Fibroblast of lung (primary cell): Measurements from ENCODE around the gene FAM72A. TPM values are rescaled to one million over a fixed set of nuclear protein-coding genes. Genes with fewer than 3 reads are reported as not detected.
"Not testable (repeated sequence)": the region's sequence is repeated elsewhere in the genome, so short reads cannot be mapped to it uniquely, and the experiment has no call there.

Experiments
- DNase-seq, 2 donors: peaks; one replicate each; pipeline versions ENCODE4 v3.0.0 to v3.0.0-alpha.2; 2010; ENCODE audit warnings: low read depth in 2 of 2
- H2AFZ ChIP-seq: 2 replicates; pipeline ENCODE4 v1.5.1; 2012; ENCODE audit warnings: low read length, control low read depth, inconsistent platforms
- H3K27ac ChIP-seq: 2 replicates; pipeline ENCODE4 v1.5.1; 2011; ENCODE audit warnings: low read length, control low read depth; ENCODE audit not compliant: insufficient read depth
- H3K27me3 ChIP-seq: 2 replicates; pipeline ENCODE4 v1.5.1; 2011; ENCODE audit warnings: mild to moderate bottlenecking, low read length; ENCODE audit not compliant: control insufficient read depth, insufficient read depth
- H3K36me3 ChIP-seq: 2 replicates; pipeline ENCODE4 v1.5.1; 2011; ENCODE audit warnings: low read length; ENCODE audit not compliant: control insufficient read depth, insufficient read depth
- H3K4me1 ChIP-seq: 2 replicates; pipeline ENCODE4 v1.5.1; 2011; ENCODE audit warnings: low read length; ENCODE audit not compliant: control insufficient read depth, insufficient read depth; ENCODE audit errors: extremely low read depth
- H3K4me2 ChIP-seq: 2 replicates; pipeline ENCODE4 v1.5.1; 2011; ENCODE audit warnings: low read length, control low read depth; ENCODE audit not compliant: insufficient read depth; ENCODE audit errors: extremely low read depth
- H3K4me3 ChIP-seq, 4 experiments: fragments of 200-600 bp in 1 of 4; sonication (generic) in 1 of 4; replicated peaks in 1 of 4; 2 replicates each; pipeline ENCODE4 v1.5.1; 2011 to 2016; ENCODE audit warnings: low read length in 4 of 4, low read depth in 3 of 4, mild to moderate bottlenecking in 3 of 4, control low read depth in 2 of 4, inconsistent platforms in 1 of 4, mixed read lengths in 1 of 4; ENCODE audit not compliant: insufficient read depth in 1 of 4; ENCODE audit errors: control extremely low read depth in 1 of 4
- H3K79me2 ChIP-seq: 2 replicates; pipeline ENCODE4 v1.5.1; 2012; ENCODE audit warnings: mild to moderate bottlenecking, low read length, inconsistent platforms; ENCODE audit not compliant: control insufficient read depth, insufficient read depth
- H3K9ac ChIP-seq: 2 replicates; pipeline ENCODE4 v1.5.1; 2011; ENCODE audit warnings: mild to moderate bottlenecking, low read length, control low read depth; ENCODE audit not compliant: insufficient read depth
- H3K9me3 ChIP-seq: 2 replicates; pipeline ENCODE4 v1.5.1; 2012; ENCODE audit warnings: low read depth, low read length; ENCODE audit not compliant: control insufficient read depth, insufficient read depth
- H4K20me1 ChIP-seq: 2 replicates; pipeline ENCODE4 v1.5.1; 2011; ENCODE audit warnings: low read length; ENCODE audit not compliant: control insufficient read depth, insufficient read depth; ENCODE audit errors: extremely low read depth
- polyA plus RNA-seq, 2 donors: library from polyadenylated mRNA; depleted of rRNA in 1 of 2; stranded (reverse) in 1 of 2; unstranded in 1 of 2; fragments of >200 nt; gene quantifications; 2 replicates each; pipeline ENCODE4 v1.2.1, GENCODE V29; 2011 to 2012; ENCODE audit warnings: missing spikeins in 1 of 2
- total RNA-seq: library from RNA; depleted of rRNA; stranded (reverse); fragments of >200 nt; gene quantifications from 2 replicates; pipeline ENCODE4 v1.2.1, GENCODE V29; 2014

FAM72A gene
- total and polyA plus RNA-seq, 2 donors (not counting 1 experiment from before 2014, with no cell fraction given), result 1.5 to 4.5 TPM

DNA sequence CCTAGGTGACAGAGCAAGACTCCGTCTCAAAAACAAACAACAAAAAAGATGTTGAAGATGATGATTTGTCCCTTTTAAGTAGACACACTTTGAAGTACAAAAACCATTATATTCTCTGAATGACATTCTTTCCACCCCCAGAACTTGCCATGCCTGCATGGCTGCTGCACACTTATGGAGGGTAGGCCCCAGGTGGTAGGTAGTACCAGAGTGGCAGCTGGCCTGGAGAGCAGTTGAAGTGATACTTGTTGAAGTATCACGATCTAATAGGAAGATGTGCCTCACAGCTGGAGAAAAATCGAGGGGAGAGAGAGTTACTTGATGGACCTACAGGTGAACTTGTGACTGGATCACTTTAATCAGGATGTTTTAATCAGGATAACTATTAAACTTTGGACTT lies 15.6 kb upstream of the FAM72A start:
- not testable (repeated sequence) for H3K27ac ChIP-seq, H3K9ac ChIP-seq, H3K79me2 ChIP-seq, DNase-seq, H3K27me3 ChIP-seq, H2AFZ ChIP-seq, H4K20me1 ChIP-seq, H3K4me1 ChIP-seq, H3K9me3 ChIP-seq, H3K4me2 ChIP-seq, H3K4me3 ChIP-seq, H3K36me3 ChIP-seq

DNA sequence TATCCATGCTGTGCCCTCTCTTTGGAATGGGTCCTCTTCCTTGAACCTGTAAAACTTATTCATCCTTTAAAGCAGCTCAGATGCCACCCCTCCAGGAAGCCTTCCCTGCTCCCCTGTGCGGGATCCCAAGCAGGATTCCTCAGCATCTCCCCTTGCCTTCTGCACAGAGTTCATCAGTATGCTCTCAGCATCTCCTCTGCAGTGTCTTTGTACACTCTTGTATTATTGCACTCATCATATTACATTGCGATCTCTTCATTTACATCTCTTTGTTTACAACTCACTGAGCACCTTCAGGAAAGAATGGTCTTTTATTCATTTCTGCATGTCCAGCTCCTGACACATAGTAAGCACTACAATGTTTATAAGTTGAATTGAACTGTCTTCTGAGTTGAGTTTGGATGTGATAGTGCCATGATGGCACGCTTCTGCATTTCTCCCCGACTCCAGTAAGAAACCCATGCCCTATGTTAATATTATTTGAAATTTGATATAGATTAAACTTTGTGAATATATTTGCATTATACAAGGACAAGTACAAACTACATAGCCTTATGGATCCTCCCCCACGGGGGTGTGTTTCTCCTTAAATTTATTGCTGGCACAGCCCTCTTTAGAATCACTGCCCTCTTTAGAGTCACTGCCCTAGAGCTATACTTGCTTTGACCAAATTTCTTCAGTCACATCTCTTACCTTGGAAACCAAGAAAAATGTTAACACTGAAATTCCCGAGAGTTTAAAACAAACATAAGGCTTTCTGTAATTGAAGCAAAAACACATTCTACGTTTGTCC lies 13.2 kb upstream of the FAM72A start:
- not testable (repeated sequence) for H3K4me2 ChIP-seq, H2AFZ ChIP-seq, H3K4me1 ChIP-seq, DNase-seq, H3K79me2 ChIP-seq, H3K9ac ChIP-seq, H3K9me3 ChIP-seq, H3K4me3 ChIP-seq, H3K27me3 ChIP-seq, H3K27ac ChIP-seq, H4K20me1 ChIP-seq, H3K36me3 ChIP-seq

DNA sequence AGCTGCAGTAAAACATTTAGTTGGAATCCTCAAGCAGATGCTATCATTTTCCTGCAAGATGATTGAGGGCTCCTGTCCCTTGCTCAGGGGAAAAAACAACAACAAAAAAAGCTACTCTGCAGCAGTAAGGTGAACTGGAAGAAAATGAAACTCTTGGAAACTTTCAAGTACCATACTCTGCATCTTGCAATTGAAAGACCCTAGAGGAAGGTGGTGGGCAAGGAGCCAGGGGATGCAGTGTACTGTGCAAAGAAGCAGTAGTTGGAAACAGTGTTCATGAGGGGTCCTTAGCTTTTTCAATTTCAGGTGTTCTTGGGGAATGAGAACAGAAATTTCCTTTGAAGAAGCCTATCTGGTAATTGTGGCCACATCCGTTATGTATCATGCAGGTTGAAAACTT lies 8.2 kb upstream of the FAM72A start:
- DNase-seq, H3K4me2 ChIP-seq, H3K36me3 ChIP-seq, H3K4me1 ChIP-seq, H3K27ac ChIP-seq, H3K9ac ChIP-seq, H3K4me3 ChIP-seq, H3K27me3 ChIP-seq, H3K9me3 ChIP-seq, H4K20me1 ChIP-seq, H2AFZ ChIP-seq, H3K79me2 ChIP-seq: not testable (repeated sequence)

DNA sequence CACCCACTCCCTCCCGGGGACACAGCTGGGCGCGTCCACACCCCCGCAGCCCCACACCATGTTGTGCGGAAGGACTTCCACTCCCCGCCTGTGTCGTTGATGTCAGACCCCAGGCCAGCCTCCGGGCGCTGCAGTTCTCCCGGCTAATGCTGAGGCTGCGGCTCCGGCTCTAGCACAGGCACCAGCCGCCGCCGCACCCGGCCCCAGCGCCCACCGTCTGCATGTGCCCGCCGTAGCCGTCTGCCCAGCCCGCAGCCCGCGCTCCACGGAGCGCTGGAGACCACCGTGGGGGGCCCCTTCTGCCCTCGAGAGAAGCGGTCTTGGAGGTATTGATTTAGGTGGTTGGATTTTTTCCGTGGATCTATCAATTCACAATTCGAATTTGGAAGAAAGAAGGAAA lies 2.9 kb upstream of the FAM72A start:
- not testable (repeated sequence) for H3K4me2 ChIP-seq, H4K20me1 ChIP-seq, H3K9me3 ChIP-seq, H3K27ac ChIP-seq, H3K4me1 ChIP-seq, H3K36me3 ChIP-seq, H3K27me3 ChIP-seq, H3K9ac ChIP-seq, H2AFZ ChIP-seq, DNase-seq, H3K79me2 ChIP-seq
- H3K4me3 ChIP-seq, result peak overlapping the region in 2 of 4 experiments; percentile 36 to 56

DNA sequence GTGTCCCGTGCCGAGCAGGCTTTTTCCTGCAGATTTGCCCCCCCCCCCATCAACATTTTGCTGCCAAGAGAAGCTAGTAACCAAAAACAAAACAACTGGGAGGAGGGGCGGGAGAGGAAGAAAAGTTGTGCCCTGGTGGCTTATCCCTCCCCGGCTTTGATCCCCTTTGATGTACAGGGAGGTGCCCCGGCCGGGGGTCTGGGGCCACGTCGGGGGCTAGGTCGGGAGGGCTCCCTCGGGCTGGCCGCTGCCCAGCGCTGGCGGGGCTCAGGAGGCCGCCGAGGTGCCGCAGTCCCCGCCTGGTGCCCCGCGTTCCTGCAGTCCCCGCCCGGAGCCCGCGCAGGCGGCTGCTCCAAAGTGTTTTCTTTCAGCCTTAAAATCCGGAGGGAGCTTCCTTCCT lies 2.2 kb upstream of the FAM72A start:
- not testable (repeated sequence) for H3K9me3 ChIP-seq, H3K36me3 ChIP-seq, H3K79me2 ChIP-seq, H3K27ac ChIP-seq, H3K27me3 ChIP-seq, H4K20me1 ChIP-seq, H2AFZ ChIP-seq, H3K4me1 ChIP-seq, H3K4me2 ChIP-seq
- DNase-seq, result peak; percentile 5 to 14
- Histone ChIP-seq H3K9ac (peak overlapping the region; percentile 42), H3K4me3 (peak overlapping the region; percentile 22 to 53 (median 37))

DNA sequence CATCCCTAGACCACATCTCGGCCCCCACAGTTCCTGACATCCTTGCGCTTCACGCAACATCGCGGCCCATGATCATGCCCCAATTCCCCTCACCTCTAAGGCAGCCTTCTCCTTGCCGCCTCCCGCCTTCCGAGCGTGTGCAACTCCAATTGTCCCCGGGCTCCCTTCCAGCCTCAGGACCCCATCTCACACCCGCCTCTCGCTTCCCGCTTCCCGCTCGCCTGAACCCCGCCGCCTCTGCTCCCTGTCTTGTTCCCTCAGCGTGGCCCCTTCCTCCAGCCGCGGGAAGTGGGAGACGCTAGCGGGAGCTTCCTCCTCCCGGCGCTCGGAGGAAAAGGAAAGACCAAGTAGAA lies 1.5 kb upstream of the FAM72A start:
- H3K27me3 ChIP-seq, H3K9me3 ChIP-seq, H3K79me2 ChIP-seq, H3K4me2 ChIP-seq, H3K9ac ChIP-seq, H3K36me3 ChIP-seq, DNase-seq, H2AFZ ChIP-seq, H4K20me1 ChIP-seq, H3K4me1 ChIP-seq: not testable (repeated sequence)
- H3K27ac ChIP-seq, result peak overlapping the region; percentile 43
- peak overlapping the region in 2 of 4 experiments; percentile 45 to 48 for H3K4me3 ChIP-seq
